Stomach (tissue), 9 donors: ENCODE measurements around the gene C1orf174. TPM values are rescaled to one million over a fixed set of nuclear protein-coding genes. Genes with fewer than 3 reads are reported as not detected.

ENCODE experiments used
- DNase-seq, 2 donors: peaks; one replicate each; pipeline versions ENCODE4 v3.0.0 to v3.0.0-alpha.2; 2013 to 2019
- H3K27ac ChIP-seq, 5 donors: fragments of 200-600 bp in 4 of 5; sonication (generic) in 4 of 5; one replicate each; pipeline ENCODE4 v1.5.1; 2013 to 2019; ENCODE audit warnings: mild to moderate bottlenecking in 1 of 5, moderate library complexity in 1 of 5
- H3K27me3 ChIP-seq, 3 donors: fragments of 200-600 bp; sonication (generic); one replicate each; pipeline ENCODE4 v1.5.1; 2017 to 2019; ENCODE audit warnings: mixed run types in 1 of 3
- H3K36me3 ChIP-seq, 4 donors: fragments of 200-600 bp; sonication (generic); 1 replicate in 3 of 4; 2 replicates in 1 of 4; pipeline ENCODE4 v1.5.1; 2016 to 2019
- H3K4me1 ChIP-seq, 4 donors: fragments of 200-600 bp; sonication (generic); one replicate each; pipeline ENCODE4 v1.5.1; 2016 to 2019
- H3K4me3 ChIP-seq, 4 donors: fragments of 200-600 bp; sonication (generic) in 3 of 4; one replicate each; pipeline ENCODE4 v1.5.1; 2016 to 2019; ENCODE audit warnings: mild to moderate bottlenecking in 1 of 4
- H3K9me3 ChIP-seq, 4 donors: fragments of 200-600 bp; sonication (generic); one replicate each; pipeline ENCODE4 v1.5.1; 2016 to 2019
- CTCF ChIP-seq, 7 experiments: fragments of 450-650 bp in 4 of 7; fragments of 200-600 bp in 3 of 7; sonication (generic) in 3 of 7; IDR thresholded peaks; one replicate each; pipeline ENCODE4 v1.5.1; 2016 to 2019; ENCODE audit warnings: antibody characterized with exemption in 7 of 7, control low read depth in 2 of 7, mild to moderate bottlenecking in 1 of 7
- EP300 ChIP-seq: sonication (generic); formaldehyde crosslinking; IDR thresholded peaks from one replicate; pipeline ENCODE4 v1.6.1; 2017; ENCODE audit warnings: antibody characterized with exemption
- POLR2A ChIP-seq, 4 donors: fragments of 450-650 bp; IDR thresholded peaks; one replicate each; pipeline ENCODE4 v1.6.1; 2016; ENCODE audit warnings: antibody characterized with exemption in 4 of 4, control low read depth in 2 of 4, mild to moderate bottlenecking in 1 of 4, moderate library complexity in 1 of 4
- POLR2AphosphoS5 ChIP-seq, 3 donors: sonication (generic); formaldehyde crosslinking; IDR thresholded peaks; one replicate each; pipeline ENCODE4 v1.6.1; 2016; ENCODE audit warnings: antibody characterized with exemption in 3 of 3
- WGBS, 5 donors: extraction: QIAGEN DNeasy Blood & Tissue Kit in 3 of 5; methylation state at CpG; one replicate each; pipeline versions ENCODE4 v1.1.5 to v1.1.7; 2013 to 2018; 5-methylcytosine and 5-hydroxymethylcytosine counted together
- intact Hi-C: fragments of 100-400 bp; cut with DNase I; formaldehyde crosslinking; loops from one replicate; pipeline ENCODE4 v1.15.1; 2023; ENCODE audit warnings: low total_unique reads
- polyA plus RNA-seq, 3 donors: library from polyadenylated mRNA; stranded (reverse); fragments of 200-250 nt; gene quantifications; one replicate each; pipeline ENCODE4 v1.2.3, GENCODE V29; 2013
- total RNA-seq, 5 donors: library from RNA; depleted of rRNA; stranded (reverse); fragments of >200 nt; gene quantifications; one replicate each; pipeline versions ENCODE4 v1.1.0 to v1.2.3, GENCODE V29; 2014 to 2016
- donor health status: healthy with polysubstance abuse.
- donor health status: Bipolar disorder and iron deficiency.
- donor health status: healthy.

The C1orf174 gene
- total and polyA plus RNA-seq, 8 donors, result 13.1 to 124 (median 18.2) TPM

- Histone ChIP-seq H3K4me3 (no peak overlapping the region), H3K4me1 (peaks cover 0 to 11% (median 0%) of the 10 kb centered on the region in 4 donors), H3K27ac (no peak overlapping the region), H3K36me3 (peaks cover 35 to 82% (median 79%) of the 10 kb centered on the region in 4 donors), H3K27me3 (no peaks in the 10 kb centered on the region), H3K9me3 (no peaks in the 10 kb centered on the region)
- intact Hi-C loops, result no loop called here
- WGBS, 5 donors, result 80 to 94% (median 86%) methylated on average over 13 of the region's 13 CpGs
- TF ChIP-seq EP300 (no peak), CTCF (IDR thresholded peaks at IDR 0.05) (no peak), POLR2A (IDR thresholded peaks at IDR 0.05) (no peak), POLR2AphosphoS5 (IDR thresholded peaks at IDR 0.05) (no peak)
- no peak for DNase-seq
Observed at GRCh38 chr1:3868464-3869006, 31.5 kb downstream of the C1orf174 start.

GRCh38 chr1:3865606-3866160, 34.4 kb downstream of the C1orf174 start:
- DNase-seq, result no peak
- peaks cover 23 to 64% (median 54%) of the 10 kb centered on the region in 4 donors for H3K36me3 ChIP-seq
- H3K4me3 ChIP-seq, result no peak overlapping the region
- H3K4me1 ChIP-seq, result peaks cover 0 to 11% (median 0%) of the 10 kb centered on the region in 4 donors
- no peak overlapping the region for H3K27ac ChIP-seq
- no peaks in the 10 kb centered on the region for H3K9me3 ChIP-seq
- TF ChIP-seq POLR2AphosphoS5 (IDR thresholded peaks at IDR 0.05) (no peak), EP300 (no peak), CTCF (IDR thresholded peaks at IDR 0.05) (no peak), POLR2A (IDR thresholded peaks at IDR 0.05) (no peak)
- WGBS, 5 donors, result 79 to 88% (median 84%) methylated on average over 14 to 18 of the region's 18 CpGs
- intact Hi-C loops, result no loop called here
- no peaks in the 10 kb centered on the region for H3K27me3 ChIP-seq

- Histone ChIP-seq H3K4me1 (peaks cover 0 to 11% (median 0%) of the 10 kb centered on the region in 4 donors), H3K36me3 (peaks cover 15 to 63% (median 46%) of the 10 kb centered on the region in 4 donors), H3K27me3 (no peaks in the 10 kb centered on the region), H3K27ac (no peak overlapping the region), H3K9me3 (no peaks in the 10 kb centered on the region), H3K4me3 (no peak overlapping the region)
- intact Hi-C loops, result loop anchor here (5.0 kb wide), 1 partner anchor 32 kb away; no protein-coding TSS in a partner anchor
- DNase-seq, result no peak
- TF ChIP-seq CTCF (IDR thresholded peaks at IDR 0.05), result no peak
- no peak for TF ChIP-seq POLR2A (IDR thresholded peaks at IDR 0.05)
- TF ChIP-seq POLR2AphosphoS5 (IDR thresholded peaks at IDR 0.05), result no peak
- TF ChIP-seq EP300, result no peak
- 55 to 83% (median 67%) methylated on average over 6 of the region's 6 CpGs for WGBS, 5 donors
Observed at GRCh38 chr1:3864884-3865283, 35.2 kb downstream of the C1orf174 start.

GRCh38 chr1:3863231-3863935, 36.7 kb downstream of the C1orf174 start:
- Histone ChIP-seq H3K4me3 (no peak overlapping the region), H3K36me3 (peaks cover 8 to 53% (median 31%) of the 10 kb centered on the region in 4 donors), H3K27ac (no peak overlapping the region), H3K27me3 (no peaks in the 10 kb centered on the region), H3K4me1 (peaks cover 5 to 24% (median 10%) of the 10 kb centered on the region in 4 donors), H3K9me3 (no peaks in the 10 kb centered on the region)
- WGBS, 5 donors, result 82 to 90% (median 84%) methylated on average over 12 of the region's 12 CpGs
- intact Hi-C loops, result loop anchor here (5.0 kb wide), 1 partner anchor 34 kb away; no protein-coding TSS in a partner anchor
- no peak for DNase-seq
- no peak for TF ChIP-seq POLR2AphosphoS5 (IDR thresholded peaks at IDR 0.05)
- TF ChIP-seq CTCF (IDR thresholded peaks at IDR 0.05), result no peak
- no peak for TF ChIP-seq EP300
- TF ChIP-seq POLR2A (IDR thresholded peaks at IDR 0.05), result no peak
